Measurements from ENCODE around the gene FAM240B.
A peak's percentile ranks its signal among the peaks of the same experiment; 100 is the strongest.

The FAM240B gene

GRCh38 chr9:38699337-38699736 is 20.6 kb downstream of the FAM240B start:
- DNase-seq (ENCODE audit: low spot score): no peak

GRCh38 chr9:38697776-38698300 is 22.1 kb downstream of the FAM240B start:
- DNase-seq (ENCODE audit: low spot score): no peak

- no peak for DNase-seq (ENCODE audit: low spot score)
Observed at GRCh38 chr9:38696999-38697398, 22.9 kb downstream of the FAM240B start.

GRCh38 chr9:38694676-38695075 is 25.3 kb downstream of the FAM240B start:
- no peak for DNase-seq (ENCODE audit: low spot score)

- no peak for DNase-seq (ENCODE audit: low spot score)
Observed at GRCh38 chr9:38692707-38693106, 27.2 kb downstream of the FAM240B start.

- no peak for DNase-seq (ENCODE audit: low spot score)
Observed at GRCh38 chr9:38690574-38690973, 29.4 kb downstream of the FAM240B start.

GRCh38 chr9:38689678-38690077 is 30.3 kb downstream of the FAM240B start:
- DNase-seq (ENCODE audit: low spot score): no peak

- DNase-seq (ENCODE audit: low spot score): no peak
Observed at GRCh38 chr9:38687992-38688391, 31.9 kb downstream of the FAM240B start.

- DNase-seq (ENCODE audit: low spot score): no peak
Observed at GRCh38 chr9:38687389-38687842, 32.5 kb downstream of the FAM240B start.

GRCh38 chr9:38686933-38687332 is 33.0 kb downstream of the FAM240B start:
- DNase-seq (ENCODE audit: low spot score): no peak

GRCh38 chr9:38685535-38685934 is 34.4 kb downstream of the FAM240B start:
- no peak for DNase-seq (ENCODE audit: low spot score)

GRCh38 chr9:38683336-38683735 is 36.6 kb downstream of the FAM240B start:
- DNase-seq (ENCODE audit: low spot score): no peak

GRCh38 chr9:38682713-38683112 is 37.2 kb downstream of the FAM240B start:
- peak; percentile 22 for DNase-seq (ENCODE audit: low spot score)

- peak; percentile 11 for DNase-seq (ENCODE audit: low spot score)
Observed at GRCh38 chr9:38681747-38682227, 38.1 kb downstream of the FAM240B start.

- no peak for DNase-seq (ENCODE audit: low spot score)
Observed at GRCh38 chr9:38680837-38681445, 39.0 kb downstream of the FAM240B start.

- no peak for DNase-seq (ENCODE audit: low spot score)
Observed at GRCh38 chr9:38677660-38678303, 42.2 kb downstream of the FAM240B start.

GRCh38 chr9:38675831-38676230 is 44.1 kb downstream of the FAM240B start:
- no peak for DNase-seq (ENCODE audit: low spot score)

- DNase-seq (ENCODE audit: low spot score): no peak
Observed at GRCh38 chr9:38675211-38675610, 44.7 kb downstream of the FAM240B start.

GRCh38 chr9:38673399-38674193 is 46.3 kb downstream of the FAM240B start:
- no peak for DNase-seq (ENCODE audit: low spot score)

- DNase-seq (ENCODE audit: low spot score): no peak
Observed at GRCh38 chr9:38671748-38672147, 48.2 kb downstream of the FAM240B start.

- no peak for DNase-seq (ENCODE audit: low spot score)
Observed at GRCh38 chr9:38671372-38671731, 48.6 kb downstream of the FAM240B start.

GRCh38 chr9:38670542-38671371 is 49.2 kb downstream of the FAM240B start:
- DNase-seq (ENCODE audit: low spot score): no peak
